Upper lobe of right lung (tissue), 1 donor: ENCODE results near the gene SCN3B. TPM values are rescaled to one million over a fixed set of nuclear protein-coding genes. Genes with fewer than 3 reads are reported as not detected.

ENCODE experiments used
- ATAC-seq: fragments of 200-7000 bp; cut with Tn5 transposase; one replicate; pipeline ENCODE4 v1.9.1; 2020; ENCODE audit warnings: mild to moderate bottlenecking, moderate library complexity
- DNase-seq: peaks from one replicate; pipeline ENCODE4 v3.0.0-alpha.2; 2020
- H3K27ac ChIP-seq: fragments of 200-600 bp; one replicate; pipeline ENCODE4 v1.8.0; 2022
- H3K27me3 ChIP-seq: fragments of 200-600 bp; one replicate; pipeline ENCODE4 v1.8.0; 2022; ENCODE audit warnings: mild to moderate bottlenecking
- H3K36me3 ChIP-seq: fragments of 200-600 bp; one replicate; pipeline ENCODE4 v1.8.0; 2022
- H3K4me1 ChIP-seq: fragments of 200-600 bp; one replicate; pipeline ENCODE4 v1.8.0; 2022
- H3K4me3 ChIP-seq: fragments of 200-600 bp; one replicate; pipeline ENCODE4 v1.8.0; 2022; ENCODE audit warnings: mild to moderate bottlenecking
- H3K9me3 ChIP-seq: fragments of 200-600 bp; one replicate; pipeline ENCODE4 v1.8.0; 2022
- intact Hi-C: fragments of 100-400 bp; cut with DNase I; formaldehyde crosslinking; loops from one replicate; pipeline ENCODE4 v1.11.0; 2022
- total RNA-seq: library from RNA; stranded (reverse); fragmentation: NEBNext Ultra II Directional; extraction: Animal tissue kit (Norgen Biotek cat#: 25700); gene quantifications from one replicate; pipeline ENCODE4 v1.2.1, GENCODE V29; 2021
- TF ChIP-seq, protein P1 (sequence below): fragments of 200-600 bp; IDR thresholded peaks from one replicate; pipeline ENCODE4 v1.8.0; 2022; ENCODE audit warnings: antibody characterized with exemption
- donor health status: DM: no; HTN: yes; CAD: no; lungs with severe emphysema.

Gene SCN3B
- total RNA-seq, 1 donor from 2014 or later = 3.2 TPM

DNA sequence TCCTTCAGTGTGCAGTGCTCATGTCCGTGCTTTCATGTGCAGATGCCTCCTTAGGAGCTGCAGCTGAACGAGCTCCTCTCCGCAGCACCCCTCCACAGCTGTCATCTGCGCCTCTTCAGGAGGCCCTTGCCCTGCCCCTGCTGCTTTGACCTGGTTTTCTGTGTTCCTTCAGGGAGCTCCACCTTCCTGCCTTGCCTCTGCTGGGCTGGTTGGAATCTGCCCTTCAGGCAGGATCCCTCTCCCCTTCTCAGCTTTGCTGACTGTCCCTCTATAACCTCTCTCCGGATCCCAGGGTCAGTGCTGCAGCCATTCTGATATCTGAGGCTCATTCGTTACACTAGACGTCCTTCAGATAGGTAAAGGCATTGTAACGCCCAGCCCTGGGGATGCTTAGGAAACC is 67.9 kb downstream of the SCN3B start:
- no peaks in the 10 kb centered on the region for H3K27me3 ChIP-seq
- intact Hi-C loops = no loop called here
- TF ChIP-seq, protein P1, sequence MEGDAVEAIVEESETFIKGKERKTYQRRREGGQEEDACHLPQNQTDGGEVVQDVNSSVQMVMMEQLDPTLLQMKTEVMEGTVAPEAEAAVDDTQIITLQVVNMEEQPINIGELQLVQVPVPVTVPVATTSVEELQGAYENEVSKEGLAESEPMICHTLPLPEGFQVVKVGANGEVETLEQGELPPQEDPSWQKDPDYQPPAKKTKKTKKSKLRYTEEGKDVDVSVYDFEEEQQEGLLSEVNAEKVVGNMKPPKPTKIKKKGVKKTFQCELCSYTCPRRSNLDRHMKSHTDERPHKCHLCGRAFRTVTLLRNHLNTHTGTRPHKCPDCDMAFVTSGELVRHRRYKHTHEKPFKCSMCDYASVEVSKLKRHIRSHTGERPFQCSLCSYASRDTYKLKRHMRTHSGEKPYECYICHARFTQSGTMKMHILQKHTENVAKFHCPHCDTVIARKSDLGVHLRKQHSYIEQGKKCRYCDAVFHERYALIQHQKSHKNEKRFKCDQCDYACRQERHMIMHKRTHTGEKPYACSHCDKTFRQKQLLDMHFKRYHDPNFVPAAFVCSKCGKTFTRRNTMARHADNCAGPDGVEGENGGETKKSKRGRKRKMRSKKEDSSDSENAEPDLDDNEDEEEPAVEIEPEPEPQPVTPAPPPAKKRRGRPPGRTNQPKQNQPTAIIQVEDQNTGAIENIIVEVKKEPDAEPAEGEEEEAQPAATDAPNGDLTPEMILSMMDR = no peak
- no peaks in the 10 kb centered on the region for H3K36me3 ChIP-seq
- H3K9me3 ChIP-seq = no peaks in the 10 kb centered on the region
- H3K27ac ChIP-seq = no peak overlapping the region
- H3K4me1 ChIP-seq = no peaks in the 10 kb centered on the region
- ATAC-seq (no peak), DNase-seq (no peak)
- no peak overlapping the region for H3K4me3 ChIP-seq

- Histone ChIP-seq H3K4me1 (peaks cover 1% of the 10 kb centered on the region), H3K27me3 (no peaks in the 10 kb centered on the region), H3K9me3 (no peaks in the 10 kb centered on the region), H3K27ac (no peak overlapping the region), H3K36me3 (no peaks in the 10 kb centered on the region), H3K4me3 (no peak overlapping the region)
- DNase-seq (no peak), ATAC-seq (no peak)
- TF ChIP-seq, protein P1 = no peak
- intact Hi-C loops = no loop called here
Observed at GRCh38 chr11:123585706-123586105, 68.7 kb downstream of the SCN3B start.

- ATAC-seq (no peak), DNase-seq (no peak)
- no peaks in the 10 kb centered on the region for H3K27me3 ChIP-seq
- H3K4me1 ChIP-seq = peaks cover 3% of the 10 kb centered on the region
- H3K36me3 ChIP-seq = no peaks in the 10 kb centered on the region
- no peak overlapping the region for H3K27ac ChIP-seq
- no peak overlapping the region for H3K4me3 ChIP-seq
- intact Hi-C loops = no loop called here
- no peaks in the 10 kb centered on the region for H3K9me3 ChIP-seq
- TF ChIP-seq, protein P1 = no peak
Observed at GRCh38 chr11:123585206-123585605, 69.2 kb downstream of the SCN3B start.

- Histone ChIP-seq H3K27me3 (no peaks in the 10 kb centered on the region), H3K4me1 (peaks cover 3% of the 10 kb centered on the region), H3K27ac (no peak overlapping the region), H3K36me3 (no peaks in the 10 kb centered on the region), H3K4me3 (no peak overlapping the region), H3K9me3 (no peaks in the 10 kb centered on the region)
- DNase-seq (no peak), ATAC-seq (no peak)
- intact Hi-C loops = no loop called here
- TF ChIP-seq, protein P1 = no peak
Observed at GRCh38 chr11:123584737-123585136, 69.7 kb downstream of the SCN3B start.

DNA sequence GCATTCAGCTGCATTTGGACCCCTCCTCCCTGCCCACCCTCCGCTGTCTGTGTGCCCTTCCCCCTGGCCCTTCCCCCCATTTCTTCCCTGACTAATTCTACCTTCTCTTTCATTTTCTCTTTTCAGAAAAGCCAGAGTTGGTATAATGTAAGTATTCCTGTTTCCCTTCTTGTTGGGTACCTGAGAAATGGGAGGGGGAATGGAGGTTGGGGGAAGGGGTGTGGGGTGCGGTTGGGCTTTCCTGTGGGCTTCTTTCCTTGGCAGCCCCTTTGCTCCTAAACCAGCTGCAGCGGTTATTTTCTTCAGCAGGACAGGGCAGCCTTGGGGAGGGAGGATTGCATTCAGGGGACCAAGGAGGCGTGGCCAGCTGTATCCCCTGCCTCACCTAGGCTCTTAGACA is 70.2 kb downstream of the SCN3B start:
- Histone ChIP-seq H3K4me1 (peaks cover 3% of the 10 kb centered on the region), H3K9me3 (no peaks in the 10 kb centered on the region), H3K27me3 (no peaks in the 10 kb centered on the region), H3K27ac (no peak overlapping the region), H3K36me3 (no peaks in the 10 kb centered on the region), H3K4me3 (no peak overlapping the region)
- TF ChIP-seq, protein P1 = no peak
- intact Hi-C loops = no loop called here
- DNase-seq = no peak
- ATAC-seq = no peak

GRCh38 chr11:123582992-123583504 is 71.4 kb downstream of the SCN3B start:
- H3K27ac ChIP-seq = no peak overlapping the region
- no peaks in the 10 kb centered on the region for H3K9me3 ChIP-seq
- DNase-seq (no peak), ATAC-seq (no peak)
- TF ChIP-seq, protein P1 = no peak
- no peaks in the 10 kb centered on the region for H3K27me3 ChIP-seq
- no peaks in the 10 kb centered on the region for H3K36me3 ChIP-seq
- H3K4me3 ChIP-seq = no peak overlapping the region
- intact Hi-C loops = no loop called here
- H3K4me1 ChIP-seq = peaks cover 3% of the 10 kb centered on the region
